ENCODE results near the gene TMX4.

The TMX4 gene

GRCh38 chr20:7930343-7930742 is 89.2 kb downstream of the TMX4 start:
- DNase-seq (ENCODE audit: low read depth): no peak
- TF ChIP-seq CTCF (IDR thresholded peaks at IDR 0.05; ENCODE audit: insufficient read depth, low read depth, low read length, missing control alignments): no peak
- H3K4me3 ChIP-seq (ENCODE audit: low read depth, low read length): no peak overlapping the region
